VCaP (cell line): ENCODE measurements around the gene PTGIS.

Experiments used
- H3K27ac ChIP-seq: fragments of 450-650 bp; 2 replicates; pipeline ENCODE4 v1.5.1; 2017
- CTCF ChIP-seq: fragments of 450-650 bp; conservative IDR thresholded peaks from 2 replicates; pipeline ENCODE4 v1.5.1; 2017; ENCODE audit warnings: mild to moderate bottlenecking, moderate library complexity

The PTGIS gene

DNA sequence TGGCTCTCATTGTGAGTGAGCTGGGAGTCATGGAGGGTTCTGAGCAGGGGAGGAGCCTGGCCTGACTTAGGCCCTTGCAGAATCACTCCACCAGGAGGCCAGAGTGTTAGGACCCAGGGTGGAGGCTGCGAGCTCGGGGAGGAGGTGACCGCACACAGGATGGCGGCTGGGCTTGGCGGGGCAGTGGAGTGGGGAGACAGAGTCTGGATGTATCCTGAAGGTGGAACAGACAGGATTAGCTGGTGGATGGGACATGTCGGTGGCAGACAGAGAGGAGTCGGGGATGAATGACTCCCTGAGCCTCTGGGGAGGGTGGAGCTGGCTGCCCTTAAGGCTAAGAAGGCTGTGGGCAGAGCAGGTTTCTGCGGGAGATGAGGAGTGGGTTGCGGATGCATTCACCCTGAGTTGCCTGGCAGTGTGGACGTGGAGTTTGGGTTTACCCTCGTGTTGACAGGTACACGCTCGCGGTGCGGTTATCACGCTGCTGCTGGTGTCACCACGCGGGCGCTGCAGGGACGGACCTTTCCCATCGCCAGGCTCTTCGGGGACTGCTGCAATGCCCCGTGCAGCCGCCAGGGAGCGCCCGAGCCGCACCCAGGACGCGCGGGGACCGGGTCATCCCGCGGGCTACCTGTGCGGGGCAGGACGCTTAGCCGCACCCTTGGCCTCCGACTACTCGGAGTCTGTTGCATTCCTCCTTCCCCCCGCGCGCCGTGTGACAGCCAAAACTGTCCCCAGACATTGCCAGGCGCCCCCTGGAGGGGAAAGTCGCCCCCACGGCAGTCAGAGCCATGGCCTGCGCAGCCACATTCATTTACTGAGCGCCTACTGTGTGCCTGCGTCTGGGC is 43.0 kb upstream of the PTGIS start:
- H3K27ac ChIP-seq: peak overlapping the region; percentile 27; the same call in 1 of the 2 replicates
- peak; percentile 100 for TF ChIP-seq CTCF

GRCh38 chr20:49608752-49609670 is 41.1 kb upstream of the PTGIS start:
- TF ChIP-seq CTCF: peak; percentile 98
- H3K27ac ChIP-seq: no peak overlapping the region

GRCh38 chr20:49607568-49607967 is 39.6 kb upstream of the PTGIS start:
- no peak overlapping the region for H3K27ac ChIP-seq
- TF ChIP-seq CTCF: no peak

GRCh38 chr20:49603209-49603627 is 35.3 kb upstream of the PTGIS start:
- TF ChIP-seq CTCF: peak; percentile 74
- peak overlapping the region; percentile 42; the same call in 1 of the 2 replicates for H3K27ac ChIP-seq

GRCh38 chr20:49602345-49603208 is 34.6 kb upstream of the PTGIS start:
- TF ChIP-seq CTCF: no peak
- H3K27ac ChIP-seq: no peak overlapping the region

- H3K27ac ChIP-seq: no peak overlapping the region
- no peak for TF ChIP-seq CTCF
Observed at GRCh38 chr20:49601153-49601924, 33.4 kb upstream of the PTGIS start.
